HG02642 (cell line): ENCODE measurements around the gene FABP2.
A peak's percentile ranks its signal among the peaks of the same experiment; 100 is the strongest.
"Not testable (repeated sequence)": the region's sequence is repeated elsewhere in the genome, so short reads cannot be mapped to it uniquely, and the experiment has no call there.

Source experiments
- ATAC-seq: cut with Tn5 transposase; IDR thresholded peaks from one replicate; pipeline ENCODE4 v1.9.1; 2021; ENCODE audit warnings: mild to moderate bottlenecking; ENCODE audit not compliant: unreplicated experiment, poor library complexity

FABP2 gene

DNA sequence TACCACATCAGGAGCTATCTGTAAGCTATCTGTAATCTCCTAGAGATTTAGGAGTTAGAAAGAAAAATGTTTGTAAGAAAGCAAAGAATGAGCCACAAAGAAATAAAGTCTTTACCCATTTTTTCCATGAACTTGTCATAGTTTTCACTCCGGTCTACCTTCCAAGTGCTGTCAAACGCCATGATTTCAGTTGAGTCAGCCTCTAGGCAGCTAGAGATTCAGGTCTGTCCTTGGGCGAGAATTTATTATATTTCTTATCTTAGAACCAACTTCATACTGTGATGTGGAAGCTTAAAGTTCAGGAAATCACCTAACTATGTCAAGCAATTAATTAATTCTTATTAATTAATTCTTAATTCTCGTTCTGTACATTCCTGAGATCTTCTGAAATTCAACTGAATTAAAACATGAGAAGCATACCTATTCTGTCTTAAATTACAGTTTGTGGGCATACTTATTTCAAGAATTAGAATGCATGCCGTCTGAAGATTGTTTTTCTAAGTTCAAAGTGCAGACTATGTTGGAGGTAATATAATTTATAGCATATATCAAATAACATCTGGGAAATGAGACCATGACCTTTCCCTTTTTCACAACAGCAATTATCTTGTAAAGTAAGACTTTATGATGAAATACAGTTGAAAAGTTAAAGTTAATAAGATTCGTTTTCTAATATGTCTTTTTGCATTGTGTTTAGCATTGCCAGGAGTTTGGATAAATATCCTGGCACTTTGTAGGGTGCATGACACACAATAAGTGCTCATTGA lies at the start of gene FABP2:
Gene FABP2, minus strand, starts transcription at position 218 of the 767 bp plus-strand sequence. Its CDS starts 36 bp downstream, at position 182.
- no peak for ATAC-seq

DNA sequence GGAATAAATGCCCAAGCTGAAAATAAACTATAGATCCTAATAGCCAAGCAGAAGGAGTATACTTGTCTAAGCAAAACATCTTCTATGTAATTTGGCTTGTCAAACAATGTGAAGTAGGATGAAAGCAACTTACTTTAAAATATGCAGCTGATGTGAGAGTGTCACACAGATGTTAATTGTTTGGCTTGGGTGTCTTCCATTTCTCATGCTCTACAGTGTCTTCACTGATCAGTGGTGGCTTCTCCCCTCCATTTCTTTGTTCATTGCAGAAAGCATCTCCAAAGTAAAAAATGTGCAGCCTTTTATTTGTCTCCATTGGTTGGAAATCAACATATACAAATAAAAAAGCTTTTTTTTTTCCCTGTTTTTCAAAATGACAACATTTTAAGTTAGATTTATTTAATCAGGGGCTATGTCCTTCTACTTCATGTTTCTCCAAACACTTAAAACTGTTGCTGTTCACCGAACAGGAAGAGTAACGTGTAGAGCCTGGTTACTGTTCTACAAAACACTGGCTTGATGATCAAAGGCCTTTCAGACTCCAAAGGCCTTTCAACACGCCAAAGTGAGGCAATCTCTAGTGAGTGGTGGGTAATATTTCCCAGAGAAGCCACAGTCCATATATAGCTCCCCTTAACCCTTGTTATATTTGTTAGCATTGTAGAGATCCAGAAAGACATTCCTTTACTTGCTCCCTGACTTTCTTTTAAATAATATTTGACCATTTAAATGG lies 49.2 kb upstream of the FABP2 start:
- peak; percentile 13 for ATAC-seq

DNA sequence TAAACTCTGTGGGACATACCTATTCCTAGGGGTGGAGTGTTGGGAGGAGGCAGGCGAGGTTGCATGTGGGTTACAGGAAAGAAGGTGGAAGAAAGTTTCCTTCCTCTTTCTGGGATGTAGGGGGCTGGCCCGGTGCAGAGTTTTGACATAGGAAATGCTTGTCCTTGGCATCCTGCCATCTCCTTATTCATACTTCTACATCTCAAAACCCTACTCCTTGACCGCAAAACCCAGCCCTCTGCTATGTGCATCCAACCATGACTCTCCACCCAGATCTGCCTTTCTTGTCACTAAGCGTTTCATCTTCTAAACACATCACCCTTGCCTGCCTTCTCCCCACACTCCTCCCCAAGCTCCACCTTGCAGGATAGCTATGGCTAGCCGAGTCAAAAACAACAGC lies 48.5 kb upstream of the FABP2 start:
- ATAC-seq: peak; percentile 96

DNA sequence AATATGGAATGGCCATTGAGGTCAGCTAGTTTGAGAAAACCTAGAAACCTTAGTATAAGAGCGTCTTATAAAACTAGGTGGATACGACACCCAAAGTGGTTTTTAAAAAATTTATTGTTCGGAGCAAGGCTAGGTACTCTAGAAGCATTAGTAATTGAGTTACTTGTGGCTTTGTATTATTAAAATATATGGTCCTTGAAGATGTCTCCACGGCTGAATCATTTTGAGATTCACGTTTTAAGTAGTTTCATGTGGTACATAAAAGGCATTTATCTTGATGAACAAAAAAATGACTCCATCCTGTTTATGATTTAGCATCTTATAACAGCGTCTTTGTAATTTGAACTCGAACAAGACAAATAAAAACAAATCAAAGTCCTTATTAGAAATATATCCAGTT lies 44.9 kb upstream of the FABP2 start:
- ATAC-seq: not testable (repeated sequence)

DNA sequence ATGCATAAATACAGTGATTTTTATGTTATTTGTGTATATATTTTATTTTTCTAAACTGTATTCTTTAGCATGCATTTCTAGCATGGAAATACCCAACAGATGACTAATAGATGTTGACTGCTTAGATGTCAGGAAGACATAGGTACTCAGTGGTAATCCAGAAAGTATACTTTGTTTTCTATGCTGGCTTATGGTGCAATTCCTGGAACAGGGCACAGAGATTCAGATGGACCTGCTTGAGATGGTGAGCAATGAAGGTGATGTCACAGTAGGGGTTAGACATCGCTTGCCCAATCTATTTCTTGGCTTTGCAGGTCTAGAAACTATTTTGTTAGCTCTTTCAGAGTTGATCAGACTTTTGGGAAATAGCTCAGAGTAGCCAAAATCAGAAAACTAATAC lies 42.3 kb upstream of the FABP2 start:
- not testable (repeated sequence) for ATAC-seq

DNA sequence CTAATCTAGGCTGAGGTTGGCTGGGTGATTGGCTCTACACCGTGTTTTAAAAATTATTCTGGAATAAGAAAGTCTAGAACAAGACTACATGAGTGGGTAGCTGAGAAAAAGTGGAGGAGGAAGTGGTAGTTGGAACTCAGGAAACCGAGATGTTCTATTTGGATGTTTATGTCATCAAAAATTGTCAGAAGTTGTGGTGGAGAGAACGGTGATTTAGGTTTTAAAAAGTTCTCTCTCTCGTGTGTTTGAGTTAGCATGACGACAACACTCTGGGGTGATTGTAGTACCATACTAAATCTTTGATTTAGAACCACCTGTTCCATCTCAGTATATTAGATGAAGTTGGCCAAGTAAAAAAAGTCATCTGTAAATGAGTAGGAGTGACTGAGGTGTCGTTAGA lies 41.4 kb upstream of the FABP2 start:
- not testable (repeated sequence) for ATAC-seq

DNA sequence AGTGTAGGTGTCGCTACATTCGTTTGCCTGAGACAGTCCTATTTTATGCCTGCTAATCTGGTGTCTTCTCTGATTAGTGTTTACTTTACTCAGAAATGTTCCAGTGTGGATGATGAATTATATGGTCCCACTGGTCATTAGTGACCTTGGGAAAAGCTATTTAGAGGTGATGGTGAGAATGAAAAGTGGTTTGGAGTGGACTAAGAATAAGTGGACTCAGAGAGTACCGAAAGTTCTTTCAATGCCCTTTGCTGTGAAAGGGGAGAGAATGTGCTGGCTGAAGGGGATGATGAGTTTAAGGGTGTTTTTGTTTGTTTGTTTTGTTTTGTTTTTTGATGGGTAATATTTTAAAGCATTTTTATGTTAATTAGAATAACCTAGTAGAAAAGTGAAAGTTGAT lies 40.5 kb upstream of the FABP2 start:
- ATAC-seq: not testable (repeated sequence)

DNA sequence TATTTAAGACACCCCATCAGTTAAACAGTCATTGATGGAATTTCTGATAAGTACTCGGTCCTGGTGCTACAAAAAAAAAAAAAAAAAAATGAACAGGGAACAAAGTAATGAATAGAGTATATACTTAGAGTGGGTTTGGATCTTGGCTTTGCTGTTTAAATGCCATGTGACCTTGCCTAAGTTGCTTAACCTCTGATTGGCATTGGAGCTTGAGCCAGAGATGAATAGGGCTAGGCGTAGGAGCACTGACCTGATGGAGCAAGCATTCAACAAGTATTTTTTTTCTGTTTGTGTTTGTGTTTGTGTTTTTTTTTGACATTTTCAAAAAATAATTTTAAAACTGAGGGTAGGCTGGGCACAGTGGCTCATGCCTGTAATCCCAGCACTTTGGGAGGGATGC lies 37.9 kb upstream of the FABP2 start:
- not testable (repeated sequence) for ATAC-seq

DNA sequence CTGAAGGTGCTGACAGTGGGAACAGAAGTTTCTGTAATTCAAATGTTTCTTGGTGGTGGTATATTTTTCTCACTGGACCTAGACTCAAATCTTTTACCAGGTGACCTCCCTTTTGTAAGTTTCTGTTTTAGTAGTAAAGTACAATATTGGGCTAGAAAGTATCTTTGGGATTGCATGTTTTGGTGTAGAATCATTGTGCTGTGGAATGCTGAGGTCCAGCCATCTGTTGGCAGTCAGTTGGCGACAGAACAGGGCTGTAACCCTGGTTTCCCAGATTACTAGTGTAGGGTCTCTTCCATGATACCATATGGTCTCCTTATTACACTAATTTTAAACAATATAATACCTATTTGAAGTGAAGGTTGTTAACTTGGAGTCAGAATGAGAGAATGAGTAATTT lies 34.9 kb upstream of the FABP2 start:
- not testable (repeated sequence) for ATAC-seq

DNA sequence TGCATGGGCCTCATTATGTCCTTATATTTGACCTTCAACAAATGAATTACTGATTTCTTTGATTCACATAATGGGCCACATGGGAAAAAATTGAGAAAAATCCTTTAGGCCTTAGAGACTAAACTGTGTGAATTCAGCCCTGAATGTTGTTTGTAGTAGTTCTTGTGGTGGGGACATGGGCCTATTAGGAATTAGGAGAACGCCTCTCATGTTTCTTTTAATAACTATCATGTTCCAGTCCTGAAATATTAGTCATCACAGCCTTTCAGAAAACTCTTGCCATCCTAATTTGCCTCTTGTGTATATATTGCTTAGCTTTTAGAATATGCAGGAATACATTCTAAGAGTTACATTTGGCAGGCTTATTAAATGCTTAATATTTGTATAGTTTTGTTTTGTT lies 34.1 kb upstream of the FABP2 start:
- ATAC-seq: not testable (repeated sequence)

DNA sequence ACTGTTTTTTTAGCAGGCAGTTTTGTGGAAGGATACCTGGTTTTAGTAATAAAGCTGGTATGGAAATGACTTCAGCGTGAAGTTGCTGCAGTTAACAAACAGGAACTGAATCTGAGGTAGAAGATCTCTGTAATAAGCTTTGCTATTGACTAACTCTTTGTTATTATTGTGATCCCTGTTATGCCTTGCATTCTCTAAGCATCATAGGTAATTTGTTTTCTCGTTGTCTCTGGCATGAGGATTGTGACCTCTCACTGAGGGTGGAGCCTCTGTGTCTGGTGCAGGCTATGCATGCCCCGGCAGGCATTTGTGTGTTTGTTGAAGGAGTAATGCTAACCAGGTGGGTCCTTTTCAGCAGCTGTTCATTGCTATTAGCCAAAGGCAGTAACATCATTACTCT lies 31.4 kb upstream of the FABP2 start:
- not testable (repeated sequence) for ATAC-seq

DNA sequence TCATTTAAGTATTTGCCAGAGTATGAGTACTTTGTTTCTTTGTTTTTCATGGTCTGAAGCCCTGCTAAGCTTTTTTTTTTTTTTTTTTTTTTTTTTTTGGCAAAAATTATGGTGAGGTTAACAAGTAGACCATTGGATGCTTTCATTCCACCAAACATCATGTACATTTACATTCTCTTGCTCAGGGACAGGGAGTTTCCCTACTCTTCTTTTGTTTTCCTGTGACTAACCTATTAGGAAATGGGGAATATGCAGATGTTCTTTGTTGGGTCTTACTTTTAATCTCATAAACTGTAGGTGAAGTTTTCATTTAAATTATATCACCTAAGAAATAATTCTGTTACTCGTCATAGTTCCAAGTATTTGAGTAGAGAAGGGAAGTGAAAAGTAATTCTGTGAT lies 26.2 kb upstream of the FABP2 start:
- ATAC-seq: not testable (repeated sequence)

DNA sequence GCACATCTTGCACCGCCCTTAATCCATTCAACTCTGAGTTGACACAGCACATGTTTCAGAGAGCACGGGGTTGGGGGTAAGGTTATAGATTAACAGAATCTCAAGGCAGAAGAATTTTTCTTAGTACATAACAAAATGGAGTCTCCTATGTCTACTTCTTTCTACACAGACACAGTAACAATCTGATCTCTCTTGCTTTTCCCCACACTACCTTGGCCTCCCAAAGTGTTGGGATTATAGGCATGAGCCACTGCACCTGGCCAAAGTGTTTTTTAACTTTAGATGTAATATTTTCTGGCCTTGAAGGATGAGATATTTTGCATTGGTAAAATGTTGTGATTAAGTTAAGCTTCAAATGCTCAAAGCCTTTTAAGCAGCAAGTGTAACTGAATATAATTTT lies 21.4 kb upstream of the FABP2 start:
- not testable (repeated sequence) for ATAC-seq

DNA sequence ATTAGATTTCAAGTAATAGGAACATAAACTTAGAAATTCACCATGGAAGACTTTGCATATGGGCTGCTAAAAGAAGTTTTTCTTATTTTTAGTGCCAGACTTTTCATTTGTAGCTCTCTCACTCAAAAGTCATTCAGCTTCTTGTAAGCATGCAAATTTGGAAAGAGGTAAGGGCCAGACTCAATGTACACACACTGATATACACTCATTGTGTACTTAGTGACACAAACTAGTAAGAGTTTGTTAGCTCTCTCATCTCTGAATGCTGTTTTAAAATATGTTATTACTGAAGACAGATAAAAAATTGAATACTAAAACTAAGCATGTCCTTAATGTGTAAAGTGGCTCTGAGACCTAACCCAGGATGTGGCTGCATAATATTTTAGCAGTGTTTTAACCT lies 18.0 kb upstream of the FABP2 start:
- ATAC-seq: not testable (repeated sequence)

DNA sequence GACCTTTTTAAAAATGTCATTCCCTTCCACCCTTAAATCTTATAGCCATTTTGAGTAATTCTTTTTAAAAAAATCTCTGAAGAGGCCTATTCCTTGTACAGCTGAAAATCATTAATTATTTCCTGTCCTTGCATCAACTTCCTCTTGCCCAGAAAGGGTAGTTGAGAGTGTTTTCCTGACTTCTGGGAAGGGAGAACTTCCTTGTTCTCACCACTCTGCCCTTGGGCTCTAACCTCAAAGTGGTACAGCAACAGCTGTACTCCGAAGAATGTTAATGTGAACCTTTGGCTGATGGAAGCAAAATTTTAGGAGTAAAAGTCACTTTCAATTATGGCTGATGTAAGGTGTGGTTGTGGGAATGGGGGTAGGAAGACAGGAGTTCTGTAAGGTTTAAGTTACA lies 15.1 kb upstream of the FABP2 start:
- ATAC-seq: no peak

DNA sequence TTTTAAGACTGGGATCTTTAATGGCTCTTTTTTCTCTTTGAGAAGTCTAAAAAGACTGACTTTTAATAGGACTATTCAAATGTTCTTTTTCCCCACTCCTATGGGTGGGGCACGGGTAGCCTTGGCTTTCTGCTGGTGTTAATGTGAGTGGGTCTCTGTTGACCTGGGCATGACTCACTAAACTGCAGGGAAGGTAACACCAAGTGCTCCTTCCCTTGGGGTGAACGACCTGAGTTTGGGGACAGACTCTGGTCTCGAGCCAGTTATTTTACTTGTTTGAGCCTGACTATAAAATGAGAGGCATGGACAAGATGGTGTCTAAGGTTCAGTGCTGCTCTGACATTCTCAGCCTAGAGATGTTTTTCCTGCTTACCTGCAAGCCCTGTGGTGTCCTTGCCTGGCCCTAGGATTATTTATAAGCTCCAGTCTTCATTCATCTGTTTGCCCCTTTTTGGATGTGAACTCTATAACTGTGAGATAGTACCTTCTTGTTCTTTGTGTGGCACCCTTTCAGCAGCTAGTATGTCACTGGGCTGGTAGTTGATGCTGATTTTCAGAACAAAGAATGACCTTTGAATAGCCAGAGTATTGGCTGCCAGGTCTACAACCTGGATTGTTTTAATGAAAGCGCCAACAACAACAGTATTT lies 14.5 kb upstream of the FABP2 start:
- not testable (repeated sequence) for ATAC-seq

DNA sequence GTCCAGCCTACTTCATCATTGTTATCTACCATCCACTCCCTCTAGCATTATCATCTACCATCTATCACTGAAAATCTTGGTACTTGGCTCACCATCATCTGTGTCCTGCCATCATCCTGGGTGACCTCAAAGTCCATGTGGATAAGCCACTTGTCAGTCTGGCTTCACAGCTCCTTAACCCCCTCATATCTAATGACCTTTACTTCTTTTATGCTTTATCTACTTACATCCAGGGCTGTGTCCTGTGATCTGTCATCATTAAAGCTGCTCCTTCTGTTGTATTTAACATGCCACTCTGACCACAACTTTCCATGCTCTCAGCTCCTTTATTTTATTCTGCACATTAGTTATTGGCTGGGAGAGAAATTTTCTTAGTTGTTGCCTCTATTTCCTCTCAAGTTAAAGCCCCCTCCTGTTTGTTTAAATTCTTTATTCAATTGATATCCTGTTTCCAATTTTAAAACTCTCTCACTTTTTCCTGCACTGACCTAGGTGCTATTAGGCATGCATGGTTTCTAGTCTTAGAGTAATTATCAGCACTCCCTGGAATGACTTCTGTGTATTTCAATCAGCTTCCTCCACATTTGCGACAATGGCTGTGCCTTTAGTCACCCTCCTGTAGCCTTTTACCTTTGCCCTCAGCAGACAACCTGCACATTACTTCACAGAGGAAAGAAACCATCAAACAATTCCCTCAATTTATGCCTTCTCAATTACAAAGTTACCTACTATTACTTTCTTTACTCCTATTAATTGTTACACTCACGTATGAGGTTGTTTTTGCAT lies 8.1 kb upstream of the FABP2 start:
- ATAC-seq: no peak

DNA sequence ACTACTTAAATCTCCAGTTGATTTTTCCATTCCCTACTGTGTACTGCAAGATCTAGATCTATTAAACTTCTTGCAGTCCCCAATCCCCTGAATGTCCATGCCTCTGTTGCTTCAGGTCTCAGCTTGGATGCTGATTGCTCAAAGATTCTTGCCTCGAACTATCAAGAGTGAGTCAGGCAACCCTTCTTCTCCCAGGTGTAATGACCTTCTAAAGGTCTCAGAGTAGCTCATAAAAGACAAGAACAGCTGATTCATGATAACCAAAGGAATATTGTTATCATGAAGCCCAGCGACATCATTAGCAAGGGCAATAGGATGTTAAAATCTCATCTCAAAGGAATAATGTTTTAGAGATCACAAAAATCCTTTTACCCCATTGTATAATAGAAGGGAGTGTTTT lies 6.8 kb upstream of the FABP2 start:
- ATAC-seq: no peak

DNA sequence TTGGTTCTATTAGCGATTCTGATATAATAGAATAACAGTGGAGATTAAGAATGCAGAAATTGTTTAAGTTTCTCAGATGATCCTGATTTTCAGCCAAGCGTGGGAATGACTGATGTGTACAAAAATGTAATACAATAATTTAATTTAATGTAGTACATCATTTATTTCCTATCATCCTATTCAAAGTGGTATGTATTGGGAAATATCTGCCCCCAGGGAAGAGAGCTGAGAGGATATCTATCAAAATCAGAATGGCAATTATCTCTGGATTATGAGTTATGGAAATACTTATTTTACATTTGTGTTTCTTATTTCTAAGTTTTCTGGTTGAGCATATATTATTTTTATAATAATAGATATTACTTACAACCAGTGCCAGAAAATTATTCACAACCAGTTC lies 3.9 kb downstream of the FABP2 start:
- no peak for ATAC-seq

DNA sequence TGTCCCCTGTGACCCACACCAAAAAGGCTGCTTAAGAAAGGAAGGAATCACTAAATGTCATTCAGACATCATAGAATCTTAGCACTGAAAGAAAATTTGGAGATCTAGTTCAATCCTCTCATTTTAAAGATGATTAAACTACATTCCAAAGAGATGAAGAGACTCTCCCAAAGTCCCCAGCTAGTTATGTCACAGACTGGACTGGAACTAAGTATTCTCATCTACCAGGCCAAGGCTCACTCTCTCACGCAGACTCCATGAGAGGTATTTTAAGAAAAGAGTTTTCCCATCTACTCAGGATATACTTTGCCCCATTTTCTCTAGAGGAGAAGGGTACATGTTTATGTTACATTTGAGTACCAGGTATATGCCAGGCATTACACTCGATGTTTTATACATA lies 6.9 kb downstream of the FABP2 start:
- ATAC-seq: no peak
